ENCODE measurements around the gene NAA10. TPM values are rescaled to one million over a fixed set of nuclear protein-coding genes. Genes with fewer than 3 reads are reported as not detected.

The NAA10 gene
- total and polyA plus RNA-seq, 2 donors from 2014 or later = 79.3 to 120 TPM

- no peak for FAIRE-seq
- H3K27ac ChIP-seq (ENCODE audit: low read depth in 2 of 2, low read length in 2 of 2) = no peak overlapping the region
- DNase-seq = no peak
- H3K9me3 ChIP-seq (ENCODE audit: control insufficient read depth in 2 of 3, insufficient read depth in 1 of 3, low read length in 3 of 3) = no peaks in the 10 kb centered on the region
- H3K4me3 ChIP-seq (ENCODE audit: low read length in 3 of 3) = no peak overlapping the region
- H3K27me3 ChIP-seq (ENCODE audit: control insufficient read depth, insufficient read depth, low read length) = peaks cover 5% of the 10 kb centered on the region
- H3K36me3 ChIP-seq (ENCODE audit: control insufficient read depth in 2 of 3, insufficient read depth in 3 of 3, low read length in 3 of 3) = no peaks in the 10 kb centered on the region
- intact Hi-C loops (cut with DNase I) = no loop called here
- peaks cover 0 to 2% (median 0%) of the 10 kb centered on the region in 3 donors for H3K4me1 ChIP-seq (ENCODE audit: control insufficient read depth in 2 of 3, insufficient read depth in 2 of 3, low read depth in 1 of 3, low read length in 3 of 3)
- no peak overlapping the region for H3K9ac ChIP-seq (ENCODE audit: low read length in 3 of 3)
- TF ChIP-seq, protein P1, sequence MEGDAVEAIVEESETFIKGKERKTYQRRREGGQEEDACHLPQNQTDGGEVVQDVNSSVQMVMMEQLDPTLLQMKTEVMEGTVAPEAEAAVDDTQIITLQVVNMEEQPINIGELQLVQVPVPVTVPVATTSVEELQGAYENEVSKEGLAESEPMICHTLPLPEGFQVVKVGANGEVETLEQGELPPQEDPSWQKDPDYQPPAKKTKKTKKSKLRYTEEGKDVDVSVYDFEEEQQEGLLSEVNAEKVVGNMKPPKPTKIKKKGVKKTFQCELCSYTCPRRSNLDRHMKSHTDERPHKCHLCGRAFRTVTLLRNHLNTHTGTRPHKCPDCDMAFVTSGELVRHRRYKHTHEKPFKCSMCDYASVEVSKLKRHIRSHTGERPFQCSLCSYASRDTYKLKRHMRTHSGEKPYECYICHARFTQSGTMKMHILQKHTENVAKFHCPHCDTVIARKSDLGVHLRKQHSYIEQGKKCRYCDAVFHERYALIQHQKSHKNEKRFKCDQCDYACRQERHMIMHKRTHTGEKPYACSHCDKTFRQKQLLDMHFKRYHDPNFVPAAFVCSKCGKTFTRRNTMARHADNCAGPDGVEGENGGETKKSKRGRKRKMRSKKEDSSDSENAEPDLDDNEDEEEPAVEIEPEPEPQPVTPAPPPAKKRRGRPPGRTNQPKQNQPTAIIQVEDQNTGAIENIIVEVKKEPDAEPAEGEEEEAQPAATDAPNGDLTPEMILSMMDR (IDR thresholded peaks at IDR 0.05; ENCODE audit: borderline replicate concordance, extremely low read depth, insufficient read depth) = no peak
Measured at GRCh38 chrX:153889123-153889522, 45.7 kb downstream of the NAA10 start.

DNA sequence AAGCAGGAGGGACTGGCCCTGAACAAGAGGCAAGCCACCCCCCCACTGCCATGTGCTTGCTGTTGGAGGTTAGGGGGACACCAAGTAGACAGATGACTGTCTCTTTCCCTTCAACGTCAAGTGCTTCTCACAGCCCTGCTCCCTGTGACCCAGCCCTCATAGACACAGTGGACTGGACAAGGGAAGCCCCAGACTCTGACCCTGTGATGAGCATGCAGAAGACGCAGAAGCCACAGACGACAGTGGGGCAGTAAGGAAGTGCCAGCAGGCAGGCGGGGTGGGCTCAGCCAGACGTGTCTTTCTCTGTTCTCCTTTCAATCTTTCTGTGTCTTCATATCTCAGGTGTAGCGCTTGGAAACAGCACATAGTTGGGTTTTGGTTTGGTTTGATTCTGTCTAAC is 46.5 kb downstream of the NAA10 start:
- DNase-seq (peak in 1 of 5 donors; percentile 47), FAIRE-seq (no peak)
- Histone ChIP-seq H3K4me3 (ENCODE audit: low read length in 3 of 3) (no peak overlapping the region), H3K36me3 (ENCODE audit: control insufficient read depth in 2 of 3, insufficient read depth in 3 of 3, low read length in 3 of 3) (no peaks in the 10 kb centered on the region), H3K9ac (ENCODE audit: low read length in 3 of 3) (no peak overlapping the region), H3K27me3 (ENCODE audit: control insufficient read depth, insufficient read depth, low read length) (peaks cover 8% of the 10 kb centered on the region), H3K9me3 (ENCODE audit: control insufficient read depth in 2 of 3, insufficient read depth in 1 of 3, low read length in 3 of 3) (no peaks in the 10 kb centered on the region), H3K4me1 (ENCODE audit: control insufficient read depth in 2 of 3, insufficient read depth in 2 of 3, low read depth in 1 of 3, low read length in 3 of 3) (peaks cover 0 to 2% (median 0%) of the 10 kb centered on the region in 3 donors), H3K27ac (ENCODE audit: low read depth in 2 of 2, low read length in 2 of 2) (no peak overlapping the region)
- intact Hi-C loops (cut with DNase I) = no loop called here
- TF ChIP-seq, protein P1 (IDR thresholded peaks at IDR 0.05; ENCODE audit: borderline replicate concordance, extremely low read depth, insufficient read depth) = no peak

GRCh38 chrX:153887385-153887784 is 47.5 kb downstream of the NAA10 start:
- TF ChIP-seq, protein P1 (IDR thresholded peaks at IDR 0.05; ENCODE audit: borderline replicate concordance, extremely low read depth, insufficient read depth) = no peak
- H3K4me1 ChIP-seq (ENCODE audit: control insufficient read depth in 2 of 3, insufficient read depth in 2 of 3, low read depth in 1 of 3, low read length in 3 of 3) = peaks cover 0 to 2% (median 0%) of the 10 kb centered on the region in 3 donors
- H3K36me3 ChIP-seq (ENCODE audit: control insufficient read depth in 2 of 3, insufficient read depth in 3 of 3, low read length in 3 of 3) = no peaks in the 10 kb centered on the region
- FAIRE-seq (no peak), DNase-seq (no peak)
- H3K4me3 ChIP-seq (ENCODE audit: low read length in 3 of 3) = no peak overlapping the region
- peaks cover 8% of the 10 kb centered on the region for H3K27me3 ChIP-seq (ENCODE audit: control insufficient read depth, insufficient read depth, low read length)
- H3K9me3 ChIP-seq (ENCODE audit: control insufficient read depth in 2 of 3, insufficient read depth in 1 of 3, low read length in 3 of 3) = no peaks in the 10 kb centered on the region
- H3K27ac ChIP-seq (ENCODE audit: low read depth in 2 of 2, low read length in 2 of 2) = peak overlapping the region; percentile 22 to 47
- intact Hi-C loops (cut with DNase I) = no loop called here
- no peak overlapping the region for H3K9ac ChIP-seq (ENCODE audit: low read length in 3 of 3)

DNA sequence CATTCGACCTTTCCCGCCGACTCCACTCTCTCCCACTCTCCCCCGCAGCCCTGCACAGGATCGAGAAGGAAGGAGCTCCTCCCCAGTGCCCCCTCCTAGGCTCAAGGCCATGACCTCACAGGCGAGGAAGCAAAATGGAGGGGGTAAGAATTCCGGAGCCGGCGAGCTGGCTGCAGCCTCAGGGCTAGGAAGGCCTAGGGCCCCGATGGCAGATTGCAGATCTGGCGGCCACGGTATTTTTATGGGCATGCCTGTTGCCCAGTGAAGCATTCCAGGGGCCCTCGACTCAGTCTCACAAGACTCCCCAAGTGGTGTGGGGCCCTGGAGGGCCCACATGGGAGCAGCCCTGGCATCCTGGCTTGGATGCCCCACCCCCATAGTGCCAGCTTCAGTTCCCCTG is 47.9 kb downstream of the NAA10 start:
- no peaks in the 10 kb centered on the region for H3K36me3 ChIP-seq (ENCODE audit: control insufficient read depth in 2 of 3, insufficient read depth in 3 of 3, low read length in 3 of 3)
- H3K27ac ChIP-seq (ENCODE audit: low read depth in 2 of 2, low read length in 2 of 2) = peak overlapping the region; percentile 22 to 47
- H3K9me3 ChIP-seq (ENCODE audit: control insufficient read depth in 2 of 3, insufficient read depth in 1 of 3, low read length in 3 of 3) = no peaks in the 10 kb centered on the region
- intact Hi-C loops (cut with DNase I) = no loop called here
- H3K4me1 ChIP-seq (ENCODE audit: control insufficient read depth in 2 of 3, insufficient read depth in 2 of 3, low read depth in 1 of 3, low read length in 3 of 3) = peaks cover 0 to 2% (median 0%) of the 10 kb centered on the region in 3 donors
- TF ChIP-seq, protein P1 (IDR thresholded peaks at IDR 0.05; ENCODE audit: borderline replicate concordance, extremely low read depth, insufficient read depth) = no peak
- no peak overlapping the region for H3K9ac ChIP-seq (ENCODE audit: low read length in 3 of 3)
- H3K4me3 ChIP-seq (ENCODE audit: low read length in 3 of 3) = no peak overlapping the region
- H3K27me3 ChIP-seq (ENCODE audit: control insufficient read depth, insufficient read depth, low read length) = peaks cover 8% of the 10 kb centered on the region
- FAIRE-seq (no peak), DNase-seq (peak in 4 of 5 donors; percentile 70 to 75 (median 72))

Measured in kidney (tissue), 14 donors.